ENCODE results near the gene CUX1.
"Not testable (repeated sequence)": the region's sequence is repeated elsewhere in the genome, so short reads cannot be mapped to it uniquely, and the experiment has no call there.

The CUX1 gene

GRCh38 chr7:101828301-101829020 lies 11.0 kb downstream of the CUX1 start:
- no peak for DNase-seq

GRCh38 chr7:101829374-101829773 lies 11.9 kb downstream of the CUX1 start:
- no peak for DNase-seq

DNA sequence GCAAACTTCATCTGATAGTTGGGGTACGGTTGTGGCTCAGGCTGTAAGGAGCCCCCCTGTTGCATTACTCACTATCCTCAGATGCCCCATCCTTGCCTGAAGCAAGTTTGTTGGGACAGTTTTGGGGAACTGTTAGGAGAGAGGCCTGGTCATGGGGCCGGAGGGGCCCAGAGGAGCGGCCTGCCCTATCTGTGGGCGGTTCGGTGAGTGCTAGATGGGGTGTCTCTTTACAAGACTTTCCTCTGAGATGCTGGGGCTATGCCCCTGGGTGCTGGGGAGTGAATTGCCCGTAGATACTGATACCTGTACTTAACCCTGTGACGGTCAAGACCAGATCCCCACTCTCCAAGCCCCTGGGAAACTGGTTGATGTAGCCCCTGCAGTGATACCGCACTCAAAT lies 12.4 kb downstream of the CUX1 start:
- no peak for DNase-seq

GRCh38 chr7:101831396-101831795 lies 14.0 kb downstream of the CUX1 start:
- DNase-seq: not testable (repeated sequence)

GRCh38 chr7:101832205-101832631 lies 14.8 kb downstream of the CUX1 start:
- DNase-seq: no peak

- DNase-seq: no peak
These were observed 15.4 kb downstream of the CUX1 start for GRCh38 chr7:101832685-101833375.

GRCh38 chr7:101833799-101834198 lies 16.4 kb downstream of the CUX1 start:
- no peak for DNase-seq

GRCh38 chr7:101835136-101835535 lies 17.7 kb downstream of the CUX1 start:
- DNase-seq: no peak

GRCh38 chr7:101837433-101837832 lies 20.0 kb downstream of the CUX1 start:
- DNase-seq: not testable (repeated sequence)

- DNase-seq: no peak
These were observed 21.5 kb downstream of the CUX1 start for GRCh38 chr7:101838837-101839483.

DNA sequence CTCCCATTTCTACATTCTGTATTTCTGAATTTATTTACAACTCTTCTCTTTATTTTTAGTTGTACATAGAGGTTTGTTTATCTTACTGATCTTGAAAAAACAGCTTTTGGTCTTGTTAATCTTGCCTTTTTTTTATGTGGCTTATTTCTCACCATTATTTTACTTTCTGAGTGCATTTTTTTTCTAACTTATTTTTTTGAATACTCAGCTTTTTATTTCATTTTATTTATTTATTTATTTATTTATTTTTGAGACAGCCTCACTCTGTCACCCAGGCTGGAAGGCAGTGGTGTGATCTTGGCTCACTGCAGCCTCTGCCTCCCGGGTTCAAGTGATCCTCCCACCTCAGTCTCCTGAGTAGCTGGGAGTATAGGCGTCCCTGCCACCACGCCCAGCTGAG lies 23.9 kb downstream of the CUX1 start:
- DNase-seq: no peak

DNA sequence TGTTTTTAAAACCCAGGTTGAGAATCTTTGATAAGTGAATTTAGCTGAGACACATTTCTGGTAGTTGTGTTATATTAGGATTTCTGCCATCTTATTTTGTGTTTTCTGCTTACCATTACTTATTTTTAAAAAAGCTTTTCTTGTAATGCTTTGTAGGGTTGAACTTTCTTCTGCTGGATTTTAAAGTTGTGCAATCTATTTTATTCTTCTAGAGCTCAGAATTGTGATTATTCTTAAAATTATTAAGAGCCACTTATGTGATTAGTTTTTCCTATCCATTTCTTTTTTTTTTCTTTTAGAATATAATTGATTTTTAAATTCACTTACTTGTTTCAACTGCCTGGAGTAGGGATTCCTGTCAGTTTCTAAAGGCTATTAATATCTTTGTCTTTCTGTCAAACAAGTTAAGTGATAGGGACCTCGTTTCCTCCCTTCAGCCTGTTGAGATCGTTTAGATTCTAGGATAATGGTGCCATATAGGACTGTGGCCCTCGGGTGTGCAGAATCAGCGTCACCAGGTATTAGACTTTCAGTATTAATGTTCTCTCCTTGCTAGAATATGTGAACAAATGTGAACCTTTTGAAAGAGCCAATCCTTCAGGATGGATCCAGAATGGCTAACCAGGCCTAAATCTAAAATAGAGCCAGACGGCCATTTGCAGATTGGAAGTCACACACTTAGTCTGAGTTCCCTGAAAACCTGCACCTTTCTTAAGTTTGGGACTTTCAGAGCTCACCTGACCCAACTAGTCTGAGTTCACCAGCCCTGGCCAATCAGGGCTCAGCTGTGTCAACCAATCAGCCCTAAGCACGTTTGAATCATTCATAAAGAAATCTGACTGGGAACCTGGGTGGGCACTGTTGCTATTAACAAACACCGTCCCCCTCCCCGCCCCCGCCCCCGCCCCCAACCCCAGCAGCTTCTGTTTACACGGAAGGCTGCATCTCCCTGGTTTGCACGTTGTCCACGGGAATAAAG lies 26.2 kb downstream of the CUX1 start:
- DNase-seq: no peak

DNA sequence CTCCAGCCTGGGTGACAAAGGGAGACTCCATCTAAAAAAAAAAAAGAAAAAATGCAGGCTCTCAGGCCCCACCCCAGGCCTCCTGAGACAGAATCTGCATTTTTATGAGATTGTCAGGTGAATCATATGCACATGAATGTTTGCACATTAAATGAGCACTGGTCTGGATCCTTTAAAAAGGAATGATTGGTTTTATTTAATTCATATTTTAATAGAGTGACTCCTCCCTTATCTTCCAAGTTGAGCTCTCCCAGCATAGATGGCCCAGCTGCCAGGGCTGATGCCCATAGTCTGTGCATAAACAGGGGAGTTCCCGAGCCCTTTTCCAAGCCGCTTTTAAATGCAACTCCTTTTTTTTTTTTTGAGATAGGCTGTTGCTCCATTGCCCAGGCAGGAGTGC lies 28.5 kb downstream of the CUX1 start:
- no peak for DNase-seq

DNA sequence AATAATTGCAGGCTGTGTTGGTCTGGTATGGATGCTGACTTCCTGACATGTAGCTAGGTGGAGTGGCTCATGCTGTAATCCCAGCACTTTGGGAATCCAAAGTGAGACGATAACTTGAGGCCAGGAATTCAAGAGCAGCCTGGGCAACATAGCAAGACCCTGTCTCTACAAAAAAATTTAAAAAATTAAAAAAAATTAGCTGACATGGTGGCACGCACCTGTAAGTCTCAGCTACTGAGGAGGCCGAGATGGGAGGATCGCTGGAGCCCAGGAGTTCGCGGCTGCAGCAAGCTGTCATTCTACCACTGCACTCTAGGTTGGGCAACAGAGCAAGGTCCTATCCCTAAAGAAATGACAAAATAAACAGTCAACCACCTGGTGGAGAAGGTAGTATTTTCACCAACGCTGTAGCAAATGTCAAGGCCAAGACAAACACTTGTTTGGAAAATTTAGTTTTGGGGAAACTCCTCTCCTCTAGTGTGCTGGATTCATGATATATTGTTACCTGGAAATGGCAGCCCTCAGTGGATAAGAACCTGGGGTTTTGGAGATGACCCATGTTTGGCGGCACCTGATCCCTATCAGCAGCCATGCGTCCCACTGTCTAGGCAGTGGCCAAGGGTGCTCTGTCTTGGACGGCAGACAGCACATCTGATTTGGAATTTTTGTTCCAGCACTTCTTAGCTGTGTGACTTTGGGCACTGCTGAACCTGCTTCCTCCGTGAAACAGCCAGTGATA lies 29.5 kb downstream of the CUX1 start:
- no peak for DNase-seq

DNA sequence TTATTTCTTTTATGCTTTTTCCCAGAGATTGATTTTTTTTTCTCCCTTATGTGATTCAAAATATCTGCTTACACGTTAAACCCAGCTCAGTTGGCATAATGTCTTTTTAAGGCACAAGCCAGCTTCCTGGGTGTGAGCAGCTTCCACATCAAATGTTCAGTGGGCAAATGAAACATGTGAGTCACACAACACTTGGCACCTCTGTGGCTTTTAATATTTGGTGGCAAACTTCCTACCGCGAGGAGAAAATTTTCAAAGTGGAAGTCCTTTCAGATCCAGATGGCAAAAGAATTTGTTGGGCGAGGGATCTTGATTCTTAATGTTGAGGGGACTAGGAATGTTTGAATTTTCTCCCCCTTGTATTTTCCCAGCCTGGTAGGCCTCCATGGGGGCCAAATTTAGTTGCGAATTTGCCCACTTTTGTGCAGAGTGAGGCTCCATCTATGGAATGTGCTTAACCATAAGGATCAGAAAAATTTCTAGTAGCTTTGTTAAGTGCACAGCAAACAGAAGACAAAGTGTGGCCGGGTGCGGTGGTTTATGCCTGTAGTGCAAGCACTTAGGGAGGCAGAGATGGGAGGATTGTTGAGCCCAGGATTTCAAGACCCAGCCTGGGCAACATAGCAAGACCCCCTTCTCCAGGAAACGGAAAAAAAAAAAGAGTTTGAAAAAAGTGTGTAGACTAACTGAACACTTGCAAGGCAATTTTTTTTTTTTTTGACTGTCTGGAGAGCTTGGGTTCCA lies 31.0 kb downstream of the CUX1 start:
- no peak for DNase-seq

DNA sequence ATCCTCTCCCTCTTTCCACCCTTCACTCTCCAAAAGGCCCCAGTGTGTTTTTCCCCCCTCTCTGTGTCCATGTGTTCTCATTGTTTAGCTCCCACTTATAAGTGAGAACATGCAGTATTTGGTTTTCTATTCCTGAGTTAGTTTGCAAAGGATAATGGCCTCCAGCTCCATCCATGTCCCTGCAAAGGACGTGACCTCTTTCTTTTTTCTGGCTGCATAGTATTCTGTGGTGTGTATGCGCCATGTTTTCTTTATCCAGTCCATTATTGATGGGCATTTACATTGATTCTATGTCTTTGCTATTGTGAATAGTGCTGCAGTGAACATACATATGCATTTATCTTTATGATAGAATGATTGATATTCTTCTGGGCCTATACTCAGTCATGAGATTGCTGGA lies 31.9 kb downstream of the CUX1 start:
- DNase-seq: not testable (repeated sequence)

GRCh38 chr7:101852364-101852763 lies 34.9 kb downstream of the CUX1 start:
- DNase-seq: not testable (repeated sequence)

DNA sequence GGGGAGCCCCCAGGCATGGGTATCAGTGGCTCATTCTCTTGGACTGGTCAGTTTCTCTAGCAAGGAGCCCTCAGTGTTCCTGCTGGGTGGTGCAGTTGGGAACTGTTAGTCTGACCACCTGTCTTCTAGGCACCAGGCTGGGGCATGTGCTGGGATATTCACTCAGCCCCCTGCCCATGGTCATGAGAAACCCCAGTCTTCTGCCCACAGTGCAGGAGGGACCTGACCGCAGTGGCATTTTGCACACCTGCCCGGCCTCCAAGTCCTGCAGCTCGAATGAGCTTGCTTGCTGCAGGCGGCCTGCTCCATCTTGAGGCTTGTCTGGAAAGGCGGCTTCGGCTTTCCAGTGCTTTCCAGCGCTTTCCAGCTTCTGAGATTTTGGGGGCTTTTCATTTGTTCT lies 36.3 kb downstream of the CUX1 start:
- DNase-seq: no peak

DNA sequence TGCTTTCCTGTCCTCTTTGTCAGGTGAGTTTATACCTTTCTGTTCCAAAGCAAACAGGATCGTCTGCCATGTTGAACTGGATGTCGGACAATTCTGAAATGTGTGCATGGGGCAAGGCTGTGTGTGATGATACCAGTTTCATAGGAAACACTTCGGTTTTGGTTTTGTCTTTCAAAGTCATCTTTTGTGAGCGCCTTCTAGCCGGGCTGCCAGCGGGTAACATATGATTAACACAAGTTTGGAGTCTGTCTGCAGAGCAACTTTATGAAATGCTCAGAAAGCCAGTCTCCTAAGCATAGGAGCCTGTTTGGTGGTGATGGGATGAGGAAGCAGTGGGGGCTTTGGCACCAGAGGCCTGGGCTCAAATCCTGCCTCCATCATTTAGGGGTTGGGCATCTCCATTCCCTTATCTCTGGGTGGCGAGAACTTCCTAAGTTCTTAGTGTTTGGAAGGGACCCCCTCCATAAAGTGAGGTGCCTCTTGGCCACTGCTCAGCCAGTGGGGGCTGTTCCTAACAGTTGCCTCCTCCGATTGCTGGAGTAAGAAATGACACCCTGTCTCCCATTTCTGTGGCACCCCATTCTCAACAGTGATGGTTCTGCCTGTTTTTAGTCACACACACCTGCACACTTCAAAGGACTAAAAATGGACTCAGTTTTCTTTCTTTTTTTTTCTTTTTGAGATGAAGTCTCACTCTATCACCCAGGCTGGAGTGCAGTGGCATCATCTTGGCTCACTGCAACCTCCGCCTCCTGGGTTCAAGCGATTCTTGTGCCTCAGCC lies 36.8 kb downstream of the CUX1 start:
- no peak for DNase-seq

Data from AML-193 (cell line).